Keratinocyte (primary cell): ENCODE data around the gene CAPN5. TPM values are rescaled to one million over a fixed set of nuclear protein-coding genes. Genes with fewer than 3 reads are reported as not detected.

ENCODE experiments used
- DNase-seq: peaks from one replicate; pipeline ENCODE4 v3.0.0-alpha.2; 2011; ENCODE audit warnings: low read depth, missing footprints, low spot score
- FAIRE-seq: peaks from 2 replicates; lab custom pipeline; 2011; peaks lifted over from hg19 to GRCh38; lab: Jason Lieb, UNC
- H2AFZ ChIP-seq: 2 replicates; pipeline ENCODE4 v1.6.0; 2012; ENCODE audit warnings: low read length, control low read depth, inconsistent platforms; ENCODE audit not compliant: control insufficient read depth
- H3K27ac ChIP-seq: 2 replicates; pipeline ENCODE4 v1.5.1; 2011; ENCODE audit warnings: low read length; ENCODE audit not compliant: control insufficient read depth, insufficient read depth
- H3K27me3 ChIP-seq: 3 replicates; pipeline ENCODE4 v1.6.0; 2011; ENCODE audit warnings: low read length; ENCODE audit not compliant: control insufficient read depth, insufficient read depth; ENCODE audit errors: extremely low read depth
- H3K36me3 ChIP-seq, 2 experiments: 2 replicates in 1 of 2; 3 replicates in 1 of 2; pipeline ENCODE4 v1.5.1; 2011; ENCODE audit warnings: low read length in 2 of 2, mild to moderate bottlenecking in 1 of 2; ENCODE audit not compliant: control insufficient read depth in 2 of 2, insufficient read depth in 2 of 2; ENCODE audit errors: extremely low read depth in 1 of 2
- H3K4me1 ChIP-seq: 3 replicates; pipeline ENCODE4 v1.5.1; 2011; ENCODE audit warnings: low read length; ENCODE audit not compliant: control insufficient read depth, insufficient read depth; ENCODE audit errors: extremely low read depth
- H3K4me2 ChIP-seq: 3 replicates; pipeline ENCODE4 v1.6.0; 2011; ENCODE audit warnings: low read depth, low read length; ENCODE audit not compliant: control insufficient read depth, insufficient read depth; ENCODE audit errors: extremely low read depth
- H3K4me3 ChIP-seq, 3 experiments: fragments of 200-600 bp in 1 of 3; sonication (generic) in 1 of 3; 2 replicates in 2 of 3; 3 replicates in 1 of 3; pipeline ENCODE4 v1.5.1; 2011 to 2016; ENCODE audit warnings: low read length in 3 of 3, mild to moderate bottlenecking in 3 of 3, control low read depth in 2 of 3, inconsistent platforms in 1 of 3, low read depth in 1 of 3, mixed read lengths in 1 of 3, mixed run types in 1 of 3, moderate library complexity in 1 of 3; ENCODE audit not compliant: control insufficient read depth in 2 of 3, insufficient read depth in 2 of 3; ENCODE audit errors: extremely low read depth in 1 of 3
- H3K79me2 ChIP-seq: 2 replicates; pipeline ENCODE4 v1.6.0; 2012; ENCODE audit warnings: low read length; ENCODE audit not compliant: control insufficient read depth, insufficient read depth
- H3K9ac ChIP-seq: 3 replicates; pipeline ENCODE4 v1.6.0; 2011; ENCODE audit warnings: low read length; ENCODE audit not compliant: control insufficient read depth, insufficient read depth; ENCODE audit errors: extremely low read depth
- H3K9me1 ChIP-seq: 3 replicates; pipeline ENCODE4 v1.6.0; 2011; ENCODE audit warnings: low read length; ENCODE audit not compliant: control insufficient read depth, insufficient read depth; ENCODE audit errors: extremely low read depth
- H3K9me3 ChIP-seq: 2 replicates; pipeline ENCODE4 v1.5.1; 2012; ENCODE audit warnings: low read depth, low read length; ENCODE audit not compliant: control insufficient read depth
- H4K20me1 ChIP-seq: 3 replicates; pipeline ENCODE4 v1.6.0; 2011; ENCODE audit warnings: low read length; ENCODE audit not compliant: control insufficient read depth, insufficient read depth; ENCODE audit errors: extremely low read depth
- CTCF ChIP-seq, 3 experiments: IDR thresholded peaks in 1 of 3; conservative IDR thresholded peaks in 1 of 3; optimal IDR thresholded peaks in 1 of 3; 2 replicates in 2 of 3; 3 replicates in 1 of 3; pipeline versions ENCODE3 to v1.5.1; 2011; ENCODE audit warnings: low read length in 3 of 3, mild to moderate bottlenecking in 3 of 3, moderate library complexity in 2 of 3, control low read depth in 1 of 3, inconsistent platforms in 1 of 3; ENCODE audit not compliant: insufficient read depth in 2 of 3; ENCODE audit errors: extremely low read depth in 1 of 3
- EZH2 ChIP-seq: IDR thresholded peaks from one replicate; pipeline ENCODE4 v1.6.1; 2012; ENCODE audit warnings: inconsistent platforms, mild to moderate bottlenecking, low read length, moderate library complexity
- dilution Hi-C: fragments of 300-500 bp; cut with MboI; formaldehyde crosslinking; loops from one replicate; pipeline ENCODE4 v1.7.0; 2020; ENCODE audit warnings: low sequenced_read_pairs; ENCODE audit not compliant: extremely low pct_ligation_motif_present
- polyA plus RNA-seq, 5 experiments: library from polyadenylated mRNA; depleted of rRNA in 3 of 5; stranded (reverse) in 3 of 5; stranded (forward) in 1 of 5; unstranded in 1 of 5; fragments of >200 nt; gene quantifications; 1 replicate in 1 of 5; 2 replicates in 3 of 5; 3 replicates in 1 of 5; pipeline versions ENCODE4 v1.2.1 to v1.2.3, GENCODE V29; 2011 to 2012; ENCODE audit warnings: missing spikeins in 2 of 5, low read depth in 1 of 5, low replicate concordance in 1 of 5

The CAPN5 gene
- polyA plus RNA-seq, 1 donor (not counting 4 experiments of a cell fraction or from before 2014, with no cell fraction given), result 1.2 TPM

- Histone ChIP-seq H3K4me3 (no peak overlapping the region), H3K9ac (no peak overlapping the region), H3K4me1 (peaks cover 7% of the 10 kb centered on the region), H3K9me1 (peaks cover 2% of the 10 kb centered on the region), H2AFZ (no peak overlapping the region), H3K27me3 (peaks cover 31% of the 10 kb centered on the region), H3K36me3 (no peaks in the 10 kb centered on the region), H3K79me2 (no peaks in the 10 kb centered on the region), H3K9me3 (no peaks in the 10 kb centered on the region), H3K27ac (no peak overlapping the region), H3K4me2 (peak overlapping the region; percentile 27), H4K20me1 (no peaks in the 10 kb centered on the region)
- TF ChIP-seq EZH2 (no peak), CTCF (optimal IDR thresholded peaks at IDR 0.05 in 1 of 3, IDR thresholded peaks at IDR 0.05 in 1 of 3, conservative IDR thresholded peaks at IDR 0.05 in 1 of 3; ENCODE audit: extremely low read depth in 1 of 3, insufficient read depth in 2 of 3, low read length in 3 of 3) (peak in 1 of 3 experiments; percentile 1)
- no peak for FAIRE-seq
- dilution Hi-C loops, result no loop called here
- no peak for DNase-seq
Measured at GRCh38 chr11:77158041-77158695, 91.4 kb downstream of the CAPN5 start.

GRCh38 chr11:77159219-77159936, 92.6 kb downstream of the CAPN5 start:
- TF ChIP-seq EZH2, result no peak
- TF ChIP-seq CTCF (optimal IDR thresholded peaks at IDR 0.05 in 1 of 3, IDR thresholded peaks at IDR 0.05 in 1 of 3, conservative IDR thresholded peaks at IDR 0.05 in 1 of 3; ENCODE audit: extremely low read depth in 1 of 3, insufficient read depth in 2 of 3, low read length in 3 of 3), result no peak
- dilution Hi-C loops, result no loop called here
- Histone ChIP-seq H3K36me3 (no peaks in the 10 kb centered on the region), H3K9me3 (no peaks in the 10 kb centered on the region), H3K79me2 (no peaks in the 10 kb centered on the region), H3K4me3 (no peak overlapping the region), H3K9me1 (peaks cover 2% of the 10 kb centered on the region), H3K4me2 (no peak overlapping the region), H3K9ac (no peak overlapping the region), H3K4me1 (peaks cover 7% of the 10 kb centered on the region), H3K27ac (no peak overlapping the region), H4K20me1 (no peaks in the 10 kb centered on the region), H2AFZ (no peak overlapping the region), H3K27me3 (peaks cover 31% of the 10 kb centered on the region)
- FAIRE-seq (no peak), DNase-seq (no peak)
